SU-DHL-6 (cell line): ENCODE measurements around the gene OSM.

Source experiments
- H2AFZ ChIP-seq: fragments of 200-600 bp; sonication (generic); 2 replicates; pipeline ENCODE4 v1.6.1; 2014; ENCODE audit warnings: low read depth, mild to moderate bottlenecking, moderate library complexity, mixed read lengths, antibody characterized with exemption, low read length; ENCODE audit not compliant: severe bottlenecking
- H3F3A ChIP-seq: fragments of 200-600 bp; shearing (Covaris generic); 2 replicates; pipeline ENCODE4 v1.6.0; 2016; ENCODE audit warnings: antibody characterized with exemption, mild to moderate bottlenecking; ENCODE audit not compliant: insufficient read depth
- H3K27ac ChIP-seq: fragments of 200-600 bp; sonication (generic); 2 replicates; pipeline ENCODE4 v1.5.1; 2016; ENCODE audit warnings: low read depth, mild to moderate bottlenecking, low read length, moderate library complexity, mixed read lengths
- H3K27me3 ChIP-seq: fragments of 200-600 bp; sonication (generic), shearing (Covaris generic); 2 replicates; pipeline ENCODE4 v1.6.0; 2014; ENCODE audit warnings: mild to moderate bottlenecking, low read length
- H3K36me3 ChIP-seq: fragments of 200-600 bp; sonication (generic); 2 replicates; pipeline ENCODE4 v1.6.1; 2014; ENCODE audit warnings: mild to moderate bottlenecking, low read length, mixed read lengths
- H3K4me2 ChIP-seq: fragments of 300-600, 200-600 bp; shearing (Covaris generic), sonication (generic); 2 replicates; pipeline ENCODE4 v1.6.0; 2014; ENCODE audit warnings: low read length, low read depth, mild to moderate bottlenecking; ENCODE audit not compliant: poor library complexity, severe bottlenecking
- H3K4me3 ChIP-seq: fragments of 200-600 bp; sonication (generic); 2 replicates; pipeline ENCODE4 v1.5.1; 2014; ENCODE audit warnings: antibody characterized with exemption, low read length, mild to moderate bottlenecking, mixed read lengths; ENCODE audit not compliant: insufficient read depth, poor library complexity, severe bottlenecking
- H3K79me2 ChIP-seq: fragments of 200-600 bp; sonication (generic); 2 replicates; pipeline ENCODE4 v1.6.1; 2014; ENCODE audit warnings: mild to moderate bottlenecking, low read length, moderate library complexity; ENCODE audit not compliant: insufficient read depth
- H3K9ac ChIP-seq: fragments of 200-600 bp; sonication (generic); 2 replicates; pipeline ENCODE4 v1.7.0; 2014; ENCODE audit warnings: mild to moderate bottlenecking, low read length
- H3K9me2 ChIP-seq: fragments of 200-600 bp; sonication (generic); replicated peaks from 2 replicates; pipeline ENCODE4 v1.6.1; 2014; ENCODE audit warnings: low read length; ENCODE audit not compliant: insufficient read depth
- H3K9me3 ChIP-seq: fragments of 200-600 bp; sonication (generic); 2 replicates; pipeline ENCODE4 v1.6.1; 2014; ENCODE audit warnings: low read length, mixed read lengths; ENCODE audit not compliant: insufficient read depth
- H4K20me1 ChIP-seq: fragments of 200-600 bp; sonication (generic); 2 replicates; pipeline ENCODE4 v1.6.1; 2014; ENCODE audit warnings: low read depth, mild to moderate bottlenecking, antibody characterized with exemption, low read length, moderate library complexity, mixed read lengths
- CTCF ChIP-seq: fragments of 200-600 bp; sonication (generic); IDR thresholded peaks from one replicate; pipeline ENCODE4 v1.5.1; 2017; ENCODE audit warnings: antibody characterized with exemption, mild to moderate bottlenecking, low read length, moderate library complexity; ENCODE audit not compliant: insufficient read depth, poor library complexity, severe bottlenecking
- EZH2phosphoT487 ChIP-seq: fragments of 200-600 bp; sonication (generic), shearing (Covaris generic); conservative IDR thresholded peaks from 2 replicates; pipeline ENCODE4 v1.6.1; 2018; ENCODE audit warnings: mild to moderate bottlenecking, antibody characterized with exemption, low read length, moderate library complexity, mixed read lengths

The OSM gene

DNA sequence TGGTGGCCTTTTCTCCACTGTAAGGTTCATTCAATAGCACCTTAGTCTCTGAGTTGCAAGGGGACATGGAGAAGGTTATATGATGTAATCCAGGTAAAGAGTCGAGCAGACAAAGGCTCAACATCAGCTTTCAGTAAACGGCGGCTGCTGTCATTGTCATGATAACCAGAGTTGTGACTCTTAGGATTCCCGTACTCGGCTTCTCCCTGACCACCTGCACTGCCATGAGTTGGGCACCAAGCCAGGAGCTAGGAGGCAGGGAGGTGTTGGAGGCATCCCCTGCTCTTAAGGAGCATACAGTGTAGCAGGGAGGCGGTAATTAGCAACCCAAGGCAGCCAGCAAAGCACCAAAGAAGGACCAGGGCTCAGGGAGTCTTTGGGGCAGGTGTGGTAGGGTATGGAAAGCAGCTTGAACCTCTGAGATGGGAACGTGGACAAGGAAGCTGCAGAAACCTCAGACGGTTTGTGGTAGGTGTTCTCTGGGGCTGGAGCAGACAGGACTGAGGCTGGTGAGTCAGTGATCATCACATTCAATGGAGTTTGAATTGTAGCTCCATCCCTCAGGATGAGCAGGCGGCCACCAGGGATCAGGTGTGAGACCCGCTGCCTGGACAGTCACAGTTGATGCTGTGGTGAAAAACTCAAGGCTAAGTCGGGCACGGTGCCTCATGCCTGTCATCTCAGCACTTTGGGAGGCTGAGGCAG is 51.8 kb downstream of the OSM start:
- no peak overlapping the region for H3K4me3 ChIP-seq
- no peak overlapping the region for H2AFZ ChIP-seq
- no peaks in the 10 kb centered on the region for H3K36me3 ChIP-seq
- H3K79me2 ChIP-seq: no peaks in the 10 kb centered on the region
- TF ChIP-seq CTCF (no peak), EZH2phosphoT487 (no peak)
- H3K9me3 ChIP-seq: no peaks in the 10 kb centered on the region
- no peaks in the 10 kb centered on the region for H3K9me2 ChIP-seq
- no peak overlapping the region for H3K27ac ChIP-seq
- no peak overlapping the region for H3K9ac ChIP-seq
- no peaks in the 10 kb centered on the region for H3K27me3 ChIP-seq
- no peaks in the 10 kb centered on the region for H3F3A ChIP-seq
- no peak overlapping the region for H3K4me2 ChIP-seq
- no peaks in the 10 kb centered on the region for H4K20me1 ChIP-seq

GRCh38 chr22:30212996-30213441 is 53.6 kb downstream of the OSM start:
- Histone ChIP-seq H3K36me3 (no peaks in the 10 kb centered on the region), H3K4me2 (no peak overlapping the region), H2AFZ (no peak overlapping the region), H3K79me2 (no peaks in the 10 kb centered on the region), H3K27ac (no peak overlapping the region), H3K27me3 (no peaks in the 10 kb centered on the region), H3K9me2 (no peaks in the 10 kb centered on the region), H4K20me1 (no peaks in the 10 kb centered on the region), H3F3A (no peaks in the 10 kb centered on the region), H3K4me3 (no peak overlapping the region), H3K9me3 (no peaks in the 10 kb centered on the region), H3K9ac (no peak overlapping the region)
- no peak for TF ChIP-seq EZH2phosphoT487
- no peak for TF ChIP-seq CTCF
